Type B pancreatic cell (in vitro differentiated cells): ENCODE measurements around the gene RBM38. TPM values are rescaled to one million over a fixed set of nuclear protein-coding genes. Genes with fewer than 3 reads are reported as not detected.
A peak's percentile ranks its signal among the peaks of the same experiment; 100 is the strongest.

ENCODE experiments used
- DNase-seq: peaks from one replicate; pipeline ENCODE4 v3.0.0; 2021; ENCODE audit warnings: mixed read lengths; ENCODE audit not compliant: unreplicated experiment; ENCODE audit errors: extremely low spot score
- H3K27ac Mint-ChIP-seq: 2 replicates; pipeline ENCODE4 v1.8.0; 2021; ENCODE audit warnings: mild to moderate bottlenecking, mixed read lengths
- H3K27me3 Mint-ChIP-seq: 2 replicates; pipeline ENCODE4 v1.8.0; 2021; ENCODE audit warnings: mixed read lengths
- H3K36me3 Mint-ChIP-seq: 2 replicates; pipeline ENCODE4 v1.8.0; 2021; ENCODE audit warnings: mixed read lengths
- H3K4me1 Mint-ChIP-seq: one replicate; pipeline ENCODE4 v1.8.0; 2021; ENCODE audit warnings: mixed read lengths; ENCODE audit not compliant: unreplicated experiment
- H3K4me3 Mint-ChIP-seq: 2 replicates; pipeline ENCODE4 v1.8.0; 2021; ENCODE audit warnings: mild to moderate bottlenecking, mixed read lengths
- H3K9me3 Mint-ChIP-seq: 2 replicates; pipeline ENCODE4 v1.8.0; 2021; ENCODE audit warnings: mixed read lengths
- CTCF ChIP-seq: fragments of 200-600 bp; sonication (generic); conservative IDR thresholded peaks from 2 replicates; pipeline ENCODE4 v1.5.0; 2021; ENCODE audit warnings: antibody characterized with exemption, mild to moderate bottlenecking
- total RNA-seq: library from RNA; stranded (reverse); gene quantifications from 2 replicates; pipeline ENCODE4 v1.2.1, GENCODE V29; 2021; ENCODE audit warnings: low replicate concordance

RBM38 gene
- total RNA-seq, 1 donor from 2014 or later = 26.5 TPM

- TF ChIP-seq CTCF = no peak
- H3K4me1 Mint-ChIP-seq = peaks cover 7% of the 10 kb centered on the region
- H3K27ac Mint-ChIP-seq = no peak overlapping the region
- DNase-seq = no peak
- H3K27me3 Mint-ChIP-seq = no peaks in the 10 kb centered on the region
- no peak overlapping the region for H3K4me3 Mint-ChIP-seq
- H3K9me3 Mint-ChIP-seq = no peaks in the 10 kb centered on the region
- no peaks in the 10 kb centered on the region for H3K36me3 Mint-ChIP-seq
Observed at GRCh38 chr20:57386762-57387161, 4.4 kb upstream of the RBM38 start.

- H3K27ac Mint-ChIP-seq = no peak overlapping the region
- H3K36me3 Mint-ChIP-seq = no peaks in the 10 kb centered on the region
- H3K9me3 Mint-ChIP-seq = no peaks in the 10 kb centered on the region
- peaks cover 4% of the 10 kb centered on the region for H3K4me1 Mint-ChIP-seq
- no peak for TF ChIP-seq CTCF
- no peaks in the 10 kb centered on the region for H3K27me3 Mint-ChIP-seq
- DNase-seq = peak; percentile 63
- H3K4me3 Mint-ChIP-seq = no peak overlapping the region
Observed at GRCh38 chr20:57387463-57387862, 3.7 kb upstream of the RBM38 start.

GRCh38 chr20:57387945-57388371, 3.2 kb upstream of the RBM38 start:
- Mint-ChIP-seq H3K27ac (no peak overlapping the region), H3K4me1 (peaks cover 6% of the 10 kb centered on the region), H3K9me3 (no peaks in the 10 kb centered on the region), H3K36me3 (no peaks in the 10 kb centered on the region), H3K4me3 (no peak overlapping the region), H3K27me3 (no peaks in the 10 kb centered on the region)
- no peak for TF ChIP-seq CTCF
- DNase-seq = no peak

GRCh38 chr20:57388953-57389694, 2.1 kb upstream of the RBM38 start:
- no peaks in the 10 kb centered on the region for H3K27me3 Mint-ChIP-seq
- peak overlapping the region; percentile 69 for H3K27ac Mint-ChIP-seq
- peak overlapping the region; percentile 82 for H3K4me3 Mint-ChIP-seq
- no peaks in the 10 kb centered on the region for H3K9me3 Mint-ChIP-seq
- H3K36me3 Mint-ChIP-seq = no peaks in the 10 kb centered on the region
- TF ChIP-seq CTCF = peak; percentile 59
- H3K4me1 Mint-ChIP-seq = peaks cover 17% of the 10 kb centered on the region
- DNase-seq = peak; percentile 74

GRCh38 chr20:57389695-57390603, 1.2 kb upstream of the RBM38 start:
- peak; percentile 10 for TF ChIP-seq CTCF
- Mint-ChIP-seq H3K27me3 (no peaks in the 10 kb centered on the region), H3K4me3 (peak overlapping the region; percentile 86), H3K4me1 (peaks cover 19% of the 10 kb centered on the region), H3K27ac (peak overlapping the region; percentile 88), H3K36me3 (no peaks in the 10 kb centered on the region), H3K9me3 (no peaks in the 10 kb centered on the region)
- no peak for DNase-seq
